ENCODE results near the gene CTU2.

DNA sequence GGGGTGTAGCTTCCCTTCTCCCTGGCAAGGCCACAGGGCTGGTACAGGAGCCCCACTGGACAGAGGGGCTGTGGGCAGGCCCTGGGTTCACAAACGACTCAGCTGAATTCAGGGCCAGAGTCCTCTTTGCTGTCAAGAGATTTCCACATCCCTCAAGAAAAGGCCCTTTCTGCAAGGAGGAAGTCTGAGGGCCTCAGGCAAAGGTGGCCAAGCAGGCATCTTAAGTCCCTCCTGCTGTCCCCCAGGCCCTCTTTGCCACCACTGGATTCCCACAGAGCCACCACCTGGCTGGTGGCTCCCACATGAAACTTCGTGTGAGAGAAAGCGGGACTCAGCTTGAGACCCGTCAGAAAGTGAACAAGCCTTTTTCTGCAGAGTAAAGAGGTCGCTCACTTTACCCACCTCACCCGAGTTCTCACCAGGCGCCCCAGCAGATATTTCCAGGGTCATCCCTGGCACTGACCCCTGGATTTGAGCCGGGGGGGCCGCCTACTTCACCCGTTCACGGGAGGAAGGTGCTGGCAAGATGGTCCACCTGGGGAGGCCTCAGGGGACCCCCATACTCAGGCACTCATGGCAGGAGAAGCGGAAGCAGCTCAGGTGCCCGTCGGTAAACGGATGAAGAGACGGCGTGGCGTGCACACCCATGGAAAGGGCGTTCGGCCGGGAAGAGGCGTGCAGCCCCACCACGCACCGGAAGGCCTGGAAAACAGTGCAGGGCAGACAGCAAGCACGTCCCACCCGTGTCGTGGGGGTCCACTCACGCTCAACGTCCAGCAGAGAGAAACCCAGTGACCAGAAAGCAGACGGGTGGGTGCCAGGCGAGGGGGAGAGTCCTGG lies 3.7 kb upstream of the CTU2 start:
- TF ChIP-seq, protein P1, sequence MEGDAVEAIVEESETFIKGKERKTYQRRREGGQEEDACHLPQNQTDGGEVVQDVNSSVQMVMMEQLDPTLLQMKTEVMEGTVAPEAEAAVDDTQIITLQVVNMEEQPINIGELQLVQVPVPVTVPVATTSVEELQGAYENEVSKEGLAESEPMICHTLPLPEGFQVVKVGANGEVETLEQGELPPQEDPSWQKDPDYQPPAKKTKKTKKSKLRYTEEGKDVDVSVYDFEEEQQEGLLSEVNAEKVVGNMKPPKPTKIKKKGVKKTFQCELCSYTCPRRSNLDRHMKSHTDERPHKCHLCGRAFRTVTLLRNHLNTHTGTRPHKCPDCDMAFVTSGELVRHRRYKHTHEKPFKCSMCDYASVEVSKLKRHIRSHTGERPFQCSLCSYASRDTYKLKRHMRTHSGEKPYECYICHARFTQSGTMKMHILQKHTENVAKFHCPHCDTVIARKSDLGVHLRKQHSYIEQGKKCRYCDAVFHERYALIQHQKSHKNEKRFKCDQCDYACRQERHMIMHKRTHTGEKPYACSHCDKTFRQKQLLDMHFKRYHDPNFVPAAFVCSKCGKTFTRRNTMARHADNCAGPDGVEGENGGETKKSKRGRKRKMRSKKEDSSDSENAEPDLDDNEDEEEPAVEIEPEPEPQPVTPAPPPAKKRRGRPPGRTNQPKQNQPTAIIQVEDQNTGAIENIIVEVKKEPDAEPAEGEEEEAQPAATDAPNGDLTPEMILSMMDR (IDR thresholded peaks at IDR 0.05), result no peak
- no peak for TF ChIP-seq POLR2A (IDR thresholded peaks at IDR 0.05)
